HG03045 (cell line): ENCODE data around the gene TRIM46.
"Not testable (repeated sequence)": the region's sequence is repeated elsewhere in the genome, so short reads cannot be mapped to it uniquely, and the experiment has no call there.

ENCODE experiments used
- ATAC-seq: cut with Tn5 transposase; IDR thresholded peaks from one replicate; pipeline ENCODE4 v1.9.1; 2021; ENCODE audit warnings: mild to moderate bottlenecking, moderate library complexity; ENCODE audit not compliant: unreplicated experiment

The TRIM46 gene

DNA sequence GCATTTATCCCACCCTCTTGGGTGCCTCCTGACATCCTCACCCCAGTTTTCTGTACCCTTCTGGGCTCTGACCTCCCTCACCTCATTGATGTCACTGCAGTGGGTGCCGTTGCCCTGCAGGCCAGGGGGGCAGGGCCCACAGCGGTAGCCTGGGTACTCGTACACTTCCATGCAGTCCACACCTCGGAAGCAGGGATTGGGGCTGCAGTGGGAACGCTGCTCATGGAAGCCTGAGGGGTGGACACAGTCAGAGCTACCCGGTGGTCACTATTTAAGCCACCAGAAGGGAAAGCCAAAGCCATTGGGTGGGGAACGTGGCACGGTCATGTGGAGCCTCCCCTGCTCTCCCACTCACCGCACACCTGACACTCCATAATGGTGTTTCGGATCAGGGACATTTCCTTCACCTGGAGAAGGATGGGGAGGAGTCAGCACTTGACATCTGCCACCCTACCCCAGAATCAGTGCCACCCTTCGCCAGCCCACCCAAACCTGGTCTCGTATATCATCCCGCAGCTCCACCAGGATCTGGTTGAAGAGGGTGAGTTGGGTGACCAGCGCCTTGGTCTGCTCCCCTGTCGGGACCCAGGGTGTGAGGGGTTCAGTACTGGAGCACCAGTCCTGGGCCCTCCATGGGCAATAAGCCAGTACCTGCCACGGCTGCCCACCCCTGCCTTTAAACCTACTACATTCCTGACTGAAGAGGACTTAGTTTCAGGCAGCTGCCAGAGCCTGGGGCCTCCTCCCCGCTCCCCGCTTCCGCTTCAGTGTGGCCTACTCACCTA lies 29.3 kb downstream of the TRIM46 start:
- no peak for ATAC-seq

DNA sequence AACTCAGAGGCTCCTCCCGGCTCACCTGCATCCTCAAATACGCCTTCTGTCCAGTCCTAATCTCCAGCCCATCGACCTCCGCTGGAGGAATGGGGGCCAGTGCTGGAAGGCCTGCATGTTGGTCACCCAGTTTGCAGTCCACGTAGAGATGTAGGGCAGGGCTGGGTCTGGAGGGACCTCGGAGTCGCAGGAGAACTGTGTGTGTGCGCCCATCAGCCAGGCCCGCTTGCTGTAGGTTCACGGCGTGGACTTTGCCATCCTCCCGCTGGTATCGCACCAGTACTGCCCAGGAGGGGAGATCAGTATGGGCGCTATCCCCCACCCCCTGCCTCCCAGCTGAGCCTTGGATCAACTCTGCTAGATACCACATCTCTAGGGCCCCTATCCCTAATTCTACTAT lies 31.4 kb downstream of the TRIM46 start:
- ATAC-seq = no peak

DNA sequence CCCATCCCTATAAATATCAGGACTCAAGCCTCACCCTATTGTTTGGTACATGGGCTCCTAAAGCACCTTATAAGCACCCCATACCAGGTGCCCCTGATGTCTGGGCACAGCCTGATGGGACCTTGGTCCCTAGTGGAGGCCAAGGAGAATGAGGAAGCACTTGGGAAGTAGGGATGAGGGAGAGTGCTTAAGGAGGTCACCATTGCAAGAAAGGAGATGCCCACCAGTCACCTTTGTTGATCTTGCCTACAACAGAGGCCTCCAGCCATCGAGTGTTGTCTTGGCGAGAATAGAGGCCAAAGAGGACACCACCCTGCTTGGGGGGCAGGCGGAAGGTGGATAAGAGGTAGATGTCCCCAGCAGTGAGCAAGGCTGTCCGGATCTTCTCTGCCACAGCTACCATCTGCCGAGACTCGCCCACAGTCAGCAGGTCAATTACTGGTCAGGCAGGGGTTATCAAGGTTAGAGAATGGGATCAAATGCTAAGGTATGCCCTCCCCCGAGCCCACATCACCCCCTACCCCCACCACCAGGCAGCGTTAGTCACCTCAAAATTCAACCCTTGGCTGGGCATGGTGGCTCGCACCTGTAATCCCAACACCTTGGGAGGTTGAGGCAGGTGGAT lies 32.4 kb downstream of the TRIM46 start:
- ATAC-seq = no peak

DNA sequence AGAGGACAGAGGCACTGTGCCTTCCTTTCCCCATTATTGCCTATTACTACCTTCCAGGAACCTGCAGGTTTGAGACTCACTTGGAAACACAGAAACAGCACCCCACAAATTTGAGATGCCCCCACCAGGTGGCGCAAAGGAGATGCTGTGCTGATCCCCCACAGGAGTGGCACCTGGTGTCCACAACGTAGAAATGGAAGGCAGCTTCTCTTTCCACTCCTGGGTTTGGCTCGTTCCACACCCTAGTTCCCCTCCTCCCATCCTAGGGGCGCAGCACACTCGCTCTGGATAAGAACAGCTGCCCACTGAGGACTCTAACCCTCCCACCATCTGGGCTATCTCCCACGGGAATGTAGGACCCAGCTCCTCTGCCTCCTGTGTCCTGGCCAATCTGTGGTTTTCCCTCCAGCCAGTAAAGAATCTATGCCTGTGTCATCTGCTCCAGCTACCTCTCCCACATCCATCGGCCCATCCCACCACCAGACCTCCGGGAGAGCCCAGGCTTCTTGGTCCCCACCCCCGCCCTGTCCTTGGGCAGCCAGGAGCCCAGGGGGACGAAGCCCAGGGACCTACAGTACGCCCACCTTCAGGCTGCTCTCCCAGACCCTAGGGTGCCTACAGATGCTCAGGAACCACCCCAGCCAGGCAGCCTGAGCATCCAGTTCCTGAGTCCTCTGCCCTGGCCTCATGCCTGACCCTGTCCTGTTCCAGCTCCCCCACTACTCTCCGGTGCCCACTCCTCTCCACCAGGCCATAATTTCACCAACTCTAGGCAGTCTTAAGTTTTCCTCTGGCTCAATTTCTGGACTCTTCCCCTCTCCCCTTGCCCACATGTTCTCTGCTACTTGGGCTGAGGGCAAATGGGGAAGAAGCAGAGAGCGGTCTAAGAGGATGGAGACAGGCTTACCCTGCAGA lies 33.5 kb downstream of the TRIM46 start:
- ATAC-seq = no peak

DNA sequence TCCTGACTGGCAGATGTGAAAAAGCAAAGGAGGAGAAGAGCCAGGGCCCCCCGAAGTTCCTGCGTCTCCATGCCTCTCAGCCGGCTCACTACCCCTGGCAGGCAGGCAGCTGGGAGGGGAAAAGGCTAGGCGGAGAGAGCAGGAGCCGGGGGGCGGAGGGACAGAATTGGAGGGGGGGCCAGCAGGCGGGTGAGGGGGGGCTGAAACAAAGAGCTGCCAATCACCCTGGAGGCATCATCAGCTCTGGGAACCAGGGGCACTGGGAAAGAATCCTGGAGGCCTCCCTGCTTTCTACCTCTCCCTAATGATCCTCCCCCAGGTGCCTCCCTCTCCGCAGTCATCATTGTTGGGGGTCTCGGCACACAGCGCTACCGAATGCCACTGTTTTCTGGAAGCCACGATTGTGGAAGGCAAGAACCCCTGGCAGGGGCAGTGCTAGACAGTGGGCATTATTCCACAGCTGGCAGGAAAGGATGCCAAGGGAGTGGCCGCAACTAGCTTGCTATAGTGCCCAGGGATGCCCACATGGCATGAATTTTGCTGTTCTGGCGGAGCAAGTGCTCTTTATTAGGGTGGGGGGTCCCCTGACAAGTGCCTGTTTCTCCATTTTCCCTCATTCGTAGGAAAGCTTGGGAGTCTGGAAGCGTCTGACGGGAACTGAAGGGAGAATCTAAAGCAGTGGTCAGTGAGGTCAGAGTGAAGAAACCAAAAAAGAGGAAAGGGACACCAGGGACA lies 34.3 kb downstream of the TRIM46 start, which contains the start of gene THBS3:
Gene THBS3, minus strand, starts transcription at position 92 of the 735 bp plus-strand sequence. Its CDS starts 21 bp downstream, at position 71.
- ATAC-seq = no peak

DNA sequence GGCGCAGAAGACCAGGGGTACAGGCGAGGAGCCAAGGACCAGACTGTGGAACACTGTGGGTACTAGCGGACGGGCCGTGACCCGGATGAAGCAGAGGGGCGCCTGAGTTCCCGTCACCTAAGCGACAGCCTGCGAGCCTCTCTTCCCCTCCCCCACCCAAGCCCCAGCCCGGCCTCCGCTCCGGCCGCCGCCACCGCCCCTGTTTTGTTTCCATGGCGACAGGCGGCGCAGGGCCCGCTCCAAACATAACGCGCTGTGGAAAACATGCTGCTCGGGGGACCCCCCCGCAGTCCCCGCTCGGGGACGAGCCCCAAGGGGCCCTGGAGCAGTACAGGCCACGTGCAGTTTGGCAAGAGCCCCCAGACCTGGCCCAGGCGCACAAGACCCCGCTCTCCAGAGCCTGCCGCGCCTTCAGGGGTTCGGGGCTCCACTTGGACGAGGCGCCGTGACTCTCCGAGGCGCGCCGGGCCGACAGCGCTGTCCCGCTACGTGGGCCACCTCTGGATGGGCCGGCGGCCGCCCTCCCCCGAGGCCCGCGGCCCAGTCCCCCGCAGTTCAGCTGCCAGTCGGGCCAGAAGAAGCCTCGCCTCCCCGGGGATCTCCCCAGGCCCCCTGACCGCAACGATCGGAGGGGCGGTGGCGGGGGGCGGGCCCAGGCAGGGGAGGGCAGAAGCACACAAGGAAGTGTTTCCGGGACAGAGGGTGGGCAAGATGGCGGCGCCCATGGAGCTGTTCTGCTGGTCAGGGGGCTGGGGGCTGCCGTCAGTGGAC lies 35.1 kb downstream of the TRIM46 start, which contains the start of gene MTX1:
Gene MTX1, plus strand, starts transcription at position 155 of the 771 bp plus-strand sequence. Its CDS starts 110 bp downstream, at position 265.
- ATAC-seq = peak; percentile 67

DNA sequence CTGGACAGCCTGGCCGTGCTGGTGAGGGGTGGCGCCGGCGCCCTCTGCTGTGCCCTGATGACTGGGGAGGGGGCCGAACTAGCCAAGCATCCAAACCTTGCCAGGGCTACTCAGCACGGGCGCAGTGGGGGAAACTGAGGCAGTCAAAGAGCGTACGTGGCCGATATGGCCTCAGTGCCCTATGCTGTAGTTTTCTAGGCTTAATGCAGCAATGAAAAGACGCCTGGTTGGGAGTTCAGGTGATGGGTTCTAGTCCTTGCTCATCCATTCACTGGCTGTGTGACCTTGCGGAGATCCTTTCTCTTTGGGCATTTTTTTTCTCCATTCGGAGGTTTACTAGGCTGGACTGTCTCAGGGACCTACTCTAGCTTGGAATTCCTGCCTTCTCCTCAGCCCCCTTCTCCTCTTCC lies 35.7 kb downstream of the TRIM46 start:
- no peak for ATAC-seq

DNA sequence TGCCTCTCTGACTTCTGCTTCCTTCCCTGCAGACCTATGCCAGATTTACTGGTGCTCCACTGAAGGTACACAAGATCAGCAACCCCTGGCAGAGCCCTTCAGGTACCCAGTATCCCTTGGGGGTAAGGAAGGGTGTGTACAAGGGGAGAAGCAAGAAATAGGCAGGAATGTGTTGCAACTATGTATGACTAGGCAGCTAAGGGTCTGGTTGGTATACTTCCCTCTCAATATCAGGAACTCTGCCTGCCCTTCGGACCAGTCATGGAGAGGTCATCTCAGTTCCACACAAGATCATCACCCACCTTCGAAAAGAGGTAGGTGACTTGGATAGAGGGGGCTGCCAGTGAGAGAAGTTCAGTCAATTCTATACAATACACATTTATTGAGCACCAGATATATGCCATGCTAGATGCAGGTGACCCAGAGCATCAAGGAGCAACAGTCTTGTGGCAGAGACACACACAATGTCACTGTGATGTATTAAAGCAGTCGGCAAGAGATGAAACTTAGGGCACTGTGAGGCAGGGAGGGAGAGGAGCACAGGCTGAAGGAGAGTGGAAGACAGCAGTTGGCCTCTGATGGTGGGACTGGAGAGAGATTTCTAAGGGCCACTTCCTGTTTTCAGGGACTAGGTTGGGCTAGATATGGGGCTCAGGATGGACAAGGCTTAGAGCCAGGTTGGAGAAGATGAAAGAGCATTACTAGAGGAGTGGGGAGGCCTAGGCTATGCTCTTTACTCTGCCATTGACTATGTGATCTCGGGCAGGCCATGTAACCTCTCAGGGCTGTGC lies 36.9 kb downstream of the TRIM46 start:
- ATAC-seq = no peak

DNA sequence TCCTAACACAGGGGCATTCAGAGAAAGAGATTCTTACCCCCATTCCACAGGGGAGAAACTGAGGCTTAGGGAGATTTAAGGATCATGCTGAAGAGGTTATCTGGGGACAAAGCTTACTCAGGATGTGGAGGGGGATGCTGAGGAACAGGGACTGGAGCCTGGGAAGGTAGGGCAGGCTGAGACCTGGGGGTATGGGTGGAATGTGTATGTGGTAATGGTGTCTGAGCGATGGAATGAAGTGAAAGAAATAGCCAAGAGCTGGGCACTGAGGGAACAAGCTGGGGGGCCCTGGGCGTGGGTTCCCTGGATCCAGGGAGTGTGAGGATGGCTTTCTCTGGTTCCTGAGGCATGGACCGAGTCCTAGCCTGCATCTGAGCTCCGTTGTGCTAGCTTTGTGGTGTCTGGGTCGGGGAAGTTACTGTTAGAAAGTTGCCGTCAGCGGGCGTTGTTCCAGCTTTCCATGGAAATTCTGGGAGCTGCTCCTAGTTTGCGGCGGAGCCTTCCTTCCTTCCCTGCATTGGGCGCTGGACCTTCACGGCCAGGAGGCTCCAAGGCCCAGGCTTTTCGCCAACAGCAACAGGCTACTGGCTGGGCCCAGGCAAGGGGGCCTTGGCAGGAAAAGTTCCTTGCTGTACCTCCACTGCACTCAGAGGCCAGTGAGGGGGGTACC lies 37.9 kb downstream of the TRIM46 start:
- ATAC-seq = not testable (repeated sequence)

DNA sequence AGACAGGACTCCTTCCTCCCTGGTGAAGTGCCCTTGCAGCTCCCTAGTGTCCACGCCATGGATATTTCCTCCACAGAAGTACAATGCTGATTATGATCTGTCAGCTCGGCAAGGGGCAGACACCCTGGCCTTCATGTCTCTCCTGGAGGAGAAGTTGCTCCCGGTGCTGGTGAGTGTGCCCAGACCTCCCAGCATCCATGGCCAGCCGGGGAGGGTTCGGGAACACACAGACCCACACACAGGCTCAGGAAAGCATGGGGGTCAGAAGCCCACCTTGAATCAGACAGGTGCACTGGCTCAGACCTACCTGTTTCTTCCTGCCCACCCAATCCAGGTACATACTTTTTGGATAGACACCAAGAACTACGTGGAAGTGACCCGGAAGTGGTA lies 38.4 kb downstream of the TRIM46 start:
- ATAC-seq = not testable (repeated sequence)

DNA sequence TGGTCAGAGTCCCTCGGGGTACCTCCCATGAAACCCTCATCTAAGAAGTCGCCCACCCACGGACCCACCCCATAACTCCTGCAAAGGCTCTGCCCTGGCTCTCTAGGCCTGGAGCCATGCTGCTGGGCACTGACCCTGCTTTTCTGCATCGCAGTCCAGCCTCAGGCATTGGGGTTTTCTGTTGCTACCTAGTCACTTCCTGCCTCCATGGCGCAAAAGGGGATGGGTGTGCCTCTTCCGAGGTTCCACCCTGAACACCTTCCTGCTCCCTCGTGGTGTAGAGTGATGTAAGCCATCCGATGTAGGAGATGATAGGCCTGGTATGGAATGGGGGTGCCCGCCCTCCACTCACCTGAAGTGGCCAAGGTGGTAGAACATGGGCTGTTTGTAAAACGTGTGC lies 41.1 kb downstream of the TRIM46 start:
- not testable (repeated sequence) for ATAC-seq

DNA sequence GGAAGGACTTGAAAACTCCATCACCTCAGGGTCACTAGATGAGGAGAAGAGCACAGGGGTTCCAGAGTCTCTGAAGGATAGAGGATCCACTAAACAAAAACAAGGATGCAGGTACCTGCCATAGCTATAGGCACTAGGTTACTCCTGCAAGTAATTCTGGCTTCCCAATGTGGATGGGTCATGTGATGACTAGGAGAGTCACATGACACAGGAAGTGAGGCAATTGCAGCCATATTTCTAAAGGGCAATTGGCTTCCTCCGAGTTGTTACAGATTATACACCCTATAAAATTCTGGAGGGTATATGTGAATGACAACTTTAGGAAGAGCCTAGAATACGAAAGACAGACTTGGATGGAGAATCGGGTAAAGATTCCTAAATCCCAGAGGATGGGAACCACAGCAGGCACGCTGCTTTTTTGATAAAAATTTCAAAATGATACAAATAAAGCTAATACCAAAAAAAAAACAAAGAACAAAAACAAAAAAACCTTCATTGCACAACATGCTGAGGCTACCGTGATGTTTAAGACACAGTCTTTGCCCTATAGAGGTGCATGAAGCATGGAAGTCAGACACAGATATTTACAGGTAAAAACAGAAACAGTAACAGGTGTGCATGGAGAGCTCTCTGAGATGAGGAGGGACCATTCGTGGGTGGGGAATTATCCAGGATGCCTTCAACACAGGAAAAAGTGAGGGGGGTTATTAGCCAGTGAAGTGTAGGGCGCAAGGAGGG lies 45.4 kb downstream of the TRIM46 start:
- ATAC-seq = no peak

DNA sequence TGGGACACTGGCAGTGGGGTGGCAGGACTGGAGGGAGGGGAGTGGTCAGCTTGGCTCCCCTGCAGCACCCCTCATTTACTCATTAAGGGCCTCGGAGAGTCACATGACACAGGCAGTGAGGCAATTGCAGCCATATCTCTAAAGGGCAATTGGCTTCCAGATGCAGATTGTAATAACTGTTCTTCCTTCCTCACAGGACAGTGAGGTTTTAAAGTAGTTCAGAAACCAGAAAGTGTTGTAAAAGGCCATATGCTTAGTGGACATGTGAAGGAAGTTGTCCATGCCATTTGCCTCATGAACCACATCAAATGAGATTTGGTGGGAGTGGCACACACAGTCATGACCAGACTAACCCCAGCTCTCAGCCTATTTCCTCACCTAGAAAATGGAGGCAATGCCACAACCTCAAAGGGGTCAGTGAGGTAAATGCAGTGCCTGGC lies 46.0 kb downstream of the TRIM46 start:
- ATAC-seq = no peak

DNA sequence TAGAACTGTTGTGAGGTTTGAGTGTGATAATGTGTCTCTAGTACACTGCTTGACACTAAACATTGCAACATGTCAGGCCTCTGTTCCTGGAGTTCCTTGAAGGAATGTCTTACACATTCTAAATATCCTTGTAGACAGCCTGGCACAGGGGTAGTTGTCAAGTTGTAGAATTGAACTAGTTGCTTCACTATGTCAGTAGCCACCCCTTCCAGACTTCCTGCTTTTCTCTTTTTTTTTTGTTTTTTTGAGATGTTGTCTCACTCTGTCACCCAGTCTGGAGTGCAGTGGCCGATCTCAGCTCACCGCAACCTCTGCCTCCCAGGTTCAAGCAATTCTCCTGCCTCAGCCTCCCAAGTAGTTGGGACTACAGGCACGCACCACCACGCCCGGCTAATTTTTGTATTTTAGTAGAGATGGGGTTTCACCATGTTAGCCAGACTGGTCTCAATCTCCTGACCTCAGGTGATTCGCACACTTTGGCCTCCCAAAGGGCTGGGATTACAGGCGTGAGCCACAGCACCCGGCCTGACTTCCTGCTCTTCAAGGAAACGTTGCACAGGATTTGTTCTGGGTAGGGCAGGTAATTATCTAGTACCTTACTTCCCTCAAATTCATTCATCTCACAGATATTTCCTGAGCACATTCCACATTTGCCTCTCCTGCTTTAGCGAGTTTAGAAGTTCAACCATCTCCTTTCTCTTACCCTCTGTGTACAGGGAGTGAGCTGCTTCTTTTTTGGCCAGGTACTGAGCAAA lies 46.7 kb downstream of the TRIM46 start:
- not testable (repeated sequence) for ATAC-seq

DNA sequence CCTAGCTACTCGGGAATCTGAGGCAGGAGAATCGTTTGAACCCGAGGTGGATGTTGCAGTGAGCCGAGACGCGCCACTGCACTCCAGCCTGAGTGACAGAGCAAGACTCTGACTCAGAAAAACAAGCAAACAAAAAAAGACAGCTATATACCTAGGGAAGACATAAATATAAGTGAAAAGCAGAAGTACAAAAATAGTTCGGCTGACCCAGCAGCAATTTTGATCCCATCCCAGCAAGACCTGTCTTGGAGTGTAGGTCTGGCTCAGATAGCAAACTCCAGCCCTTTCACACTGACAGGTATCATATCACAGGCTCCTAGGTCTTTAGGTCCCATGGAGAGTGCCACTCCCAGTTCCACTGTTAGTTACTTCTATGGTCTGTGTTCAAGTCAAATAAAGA lies 49.4 kb downstream of the TRIM46 start:
- no peak for ATAC-seq

DNA sequence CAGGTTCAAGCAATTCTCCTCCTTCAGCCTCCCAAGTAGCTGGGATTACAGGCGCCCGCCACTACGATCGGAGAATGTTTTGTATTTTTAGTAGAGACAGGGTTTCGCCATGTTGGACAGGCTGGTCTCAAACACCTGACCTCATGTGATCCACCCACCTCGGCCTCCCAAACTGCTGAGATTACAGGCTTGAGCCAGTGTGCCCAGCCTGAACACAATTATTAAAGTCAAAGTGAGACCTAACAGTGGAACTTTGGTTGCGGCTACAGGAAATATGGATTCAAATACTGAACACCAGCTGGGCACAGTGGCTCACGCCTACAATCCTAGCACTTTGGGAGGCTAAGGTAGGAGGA lies 51.7 kb downstream of the TRIM46 start:
- not testable (repeated sequence) for ATAC-seq
